Renal pelvis (tissue), 4 donors: ENCODE results near the gene TGFB1. TPM values are rescaled to one million over a fixed set of nuclear protein-coding genes. Genes with fewer than 3 reads are reported as not detected.
"Not testable (repeated sequence)": the region's sequence is repeated elsewhere in the genome, so short reads cannot be mapped to it uniquely, and the experiment has no call there.

Experiments
- DNase-seq: peaks from one replicate; pipeline ENCODE4 v3.0.0-alpha.2; 2013
- polyA plus RNA-seq, 3 donors: library from polyadenylated mRNA; unstranded; fragments of 120-200 nt; gene quantifications; one replicate each; pipeline ENCODE4 v1.2.1, GENCODE V29; 2013; ENCODE audit not compliant: insufficient read length in 3 of 3

The TGFB1 gene
- polyA plus RNA-seq, 3 donors: 28.9 to 33.1 (median 29.3) TPM

DNA sequence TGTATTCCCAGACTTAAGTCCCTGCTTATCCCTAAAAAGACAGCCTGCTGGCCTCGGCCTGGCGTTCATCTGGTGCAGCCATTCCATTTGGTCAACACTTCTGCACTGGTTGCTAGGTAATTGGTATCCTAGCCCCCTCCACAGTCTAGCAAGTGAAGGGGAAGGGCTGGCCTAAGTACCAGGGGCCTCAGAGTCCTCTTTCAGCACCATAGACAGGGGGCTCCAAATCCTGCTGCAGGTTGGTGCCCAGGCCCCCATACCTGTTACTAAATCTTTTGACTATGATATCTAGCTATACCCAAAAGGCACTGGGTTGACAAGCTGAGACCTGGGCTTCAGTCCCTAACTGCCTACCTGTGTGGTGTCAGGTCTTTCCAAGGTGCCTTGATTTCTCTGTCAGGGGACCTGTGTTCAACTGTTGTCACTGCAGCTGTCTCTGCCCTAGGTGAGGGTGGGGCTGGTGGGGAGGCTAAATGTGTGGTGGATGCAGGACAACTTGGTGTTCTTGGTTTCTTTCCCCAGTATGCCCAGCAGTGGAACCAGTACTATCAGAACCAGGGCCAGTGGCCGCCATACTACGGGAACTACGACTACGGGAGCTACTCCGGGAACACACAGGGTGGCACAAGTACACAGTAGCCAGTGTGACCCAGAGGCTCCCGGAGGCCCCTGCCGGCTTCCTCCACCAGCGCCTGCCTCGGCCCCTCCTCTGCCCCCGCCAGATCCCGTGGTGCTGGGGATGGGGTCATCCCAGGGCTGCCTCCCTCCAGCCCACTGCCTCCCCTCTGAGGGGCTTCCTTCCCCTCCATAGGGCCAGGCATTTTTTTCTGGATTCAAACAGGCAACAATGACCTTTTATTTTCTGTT, 47.6 kb downstream of the TGFB1 start:
- no peak for DNase-seq

DNA sequence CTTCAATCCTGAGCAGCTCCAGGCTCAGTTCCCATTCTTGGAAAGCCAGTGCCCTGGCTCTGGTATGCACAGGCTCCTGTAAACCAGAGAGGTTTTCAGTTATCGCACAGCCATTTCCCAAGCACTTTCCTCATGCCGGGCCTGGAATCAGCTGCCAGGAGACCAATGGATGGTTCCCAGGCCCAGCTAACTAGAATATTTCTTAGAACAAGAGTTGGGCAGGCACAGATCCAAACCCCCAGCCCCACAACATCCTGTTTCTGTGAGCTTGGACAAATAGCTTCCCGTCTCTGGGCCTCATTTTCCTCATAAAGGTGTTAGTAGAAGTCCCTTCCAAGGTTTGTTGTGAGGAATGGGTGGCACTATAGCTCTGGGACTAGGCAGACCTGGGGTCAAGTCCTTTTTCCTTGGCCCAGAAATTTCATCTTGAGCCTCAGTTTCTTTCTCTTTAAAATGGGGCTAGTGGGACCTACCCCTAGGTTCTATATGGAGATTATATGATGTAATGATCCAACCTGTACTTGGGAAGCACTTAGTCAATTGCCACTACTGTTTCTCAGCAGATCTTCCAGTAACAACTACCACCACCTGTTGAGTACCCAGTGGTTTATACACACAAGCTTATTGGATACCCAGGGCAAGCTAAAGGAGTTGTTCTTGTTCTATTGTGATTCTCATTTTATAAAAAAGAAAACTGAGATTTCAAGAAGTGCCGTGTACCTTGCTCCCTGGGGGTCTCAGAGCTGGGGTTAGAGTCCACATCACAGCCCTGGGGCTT, 48.8 kb downstream of the TGFB1 start:
- no peak for DNase-seq

DNA sequence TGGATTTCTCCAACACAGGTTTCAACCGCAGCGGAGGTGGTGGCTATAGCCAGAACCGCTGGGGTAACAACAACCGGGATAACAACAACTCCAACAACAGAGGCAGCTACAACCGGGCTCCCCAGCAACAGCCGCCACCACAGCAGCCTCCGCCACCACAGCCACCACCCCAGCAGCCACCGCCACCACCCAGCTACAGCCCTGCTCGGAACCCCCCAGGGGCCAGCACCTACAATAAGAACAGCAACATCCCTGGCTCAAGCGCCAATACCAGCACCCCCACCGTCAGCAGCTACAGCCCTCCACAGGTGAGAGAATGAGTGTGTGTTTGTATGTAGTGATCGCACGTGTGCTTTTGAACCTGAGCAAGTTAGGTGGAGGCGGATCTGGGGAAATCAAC, 49.8 kb downstream of the TGFB1 start:
- DNase-seq: no peak

DNA sequence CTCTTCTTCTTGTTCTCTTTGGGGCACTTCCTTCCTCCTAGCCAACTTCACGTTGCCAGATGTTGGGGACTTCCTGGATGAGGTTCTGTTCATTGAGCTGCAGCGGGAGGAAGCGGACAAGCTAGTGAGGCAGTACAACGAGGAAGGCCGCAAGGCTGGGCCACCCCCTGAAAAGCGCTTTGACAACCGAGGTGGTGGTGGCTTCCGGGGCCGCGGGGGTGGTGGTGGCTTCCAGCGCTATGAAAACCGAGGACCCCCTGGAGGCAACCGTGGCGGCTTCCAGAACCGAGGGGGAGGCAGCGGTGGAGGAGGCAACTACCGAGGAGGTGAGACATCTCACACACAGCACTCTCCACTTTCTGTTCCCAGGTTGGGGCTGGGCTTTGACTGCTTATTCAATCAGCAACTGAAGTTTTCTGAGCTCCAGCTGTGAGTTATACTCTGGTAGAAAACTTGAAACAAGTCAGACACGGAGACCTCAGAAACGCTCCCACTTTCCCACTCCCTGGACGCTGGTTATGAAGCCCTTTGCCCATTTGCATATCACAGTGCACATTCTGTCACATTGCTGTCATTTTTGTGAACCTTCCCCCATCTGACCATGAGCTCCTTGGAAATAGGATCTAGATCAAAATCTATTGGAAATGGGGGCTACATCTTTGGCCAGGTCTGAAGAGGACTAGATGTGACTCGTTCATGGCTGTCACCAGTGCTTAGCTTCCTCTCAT, 50.9 kb downstream of the TGFB1 start:
- DNase-seq: no peak

DNA sequence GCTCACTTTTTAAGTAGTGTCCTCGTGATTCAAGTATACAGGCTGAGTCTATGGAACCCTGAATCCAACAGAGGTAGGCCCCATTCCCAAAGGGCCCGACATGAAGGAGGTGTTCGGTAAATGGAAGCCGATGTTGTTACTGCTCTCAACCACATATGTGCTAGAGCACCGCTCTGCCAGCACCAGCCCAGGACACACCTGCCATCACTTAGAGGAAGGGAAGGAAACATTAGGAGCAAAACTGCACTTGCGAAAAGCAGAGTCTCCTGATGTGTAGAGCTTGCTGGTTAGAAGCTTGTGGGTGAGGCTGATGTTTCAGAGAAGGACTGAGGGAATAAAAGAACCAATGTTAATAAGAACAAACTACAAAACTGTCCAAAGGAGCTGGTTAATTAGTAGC, 53.2 kb downstream of the TGFB1 start:
- DNase-seq: no peak

DNA sequence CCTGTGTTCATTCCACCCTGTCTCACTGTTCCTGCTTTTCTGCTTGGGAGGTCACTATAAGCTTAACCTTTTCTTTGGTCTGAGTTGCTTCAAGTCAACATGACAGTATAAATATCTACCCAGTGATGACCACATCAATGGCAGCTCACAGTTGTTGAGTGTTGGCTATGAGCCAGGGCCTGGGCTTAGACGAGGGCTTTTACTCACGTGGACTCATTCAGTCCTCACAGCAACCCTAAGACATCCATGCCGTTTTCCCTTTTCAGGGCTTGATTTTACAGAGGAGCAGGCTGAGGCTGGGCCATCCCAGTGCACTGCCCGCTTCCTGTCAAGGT, 54.0 kb downstream of the TGFB1 start:
- DNase-seq: no peak

DNA sequence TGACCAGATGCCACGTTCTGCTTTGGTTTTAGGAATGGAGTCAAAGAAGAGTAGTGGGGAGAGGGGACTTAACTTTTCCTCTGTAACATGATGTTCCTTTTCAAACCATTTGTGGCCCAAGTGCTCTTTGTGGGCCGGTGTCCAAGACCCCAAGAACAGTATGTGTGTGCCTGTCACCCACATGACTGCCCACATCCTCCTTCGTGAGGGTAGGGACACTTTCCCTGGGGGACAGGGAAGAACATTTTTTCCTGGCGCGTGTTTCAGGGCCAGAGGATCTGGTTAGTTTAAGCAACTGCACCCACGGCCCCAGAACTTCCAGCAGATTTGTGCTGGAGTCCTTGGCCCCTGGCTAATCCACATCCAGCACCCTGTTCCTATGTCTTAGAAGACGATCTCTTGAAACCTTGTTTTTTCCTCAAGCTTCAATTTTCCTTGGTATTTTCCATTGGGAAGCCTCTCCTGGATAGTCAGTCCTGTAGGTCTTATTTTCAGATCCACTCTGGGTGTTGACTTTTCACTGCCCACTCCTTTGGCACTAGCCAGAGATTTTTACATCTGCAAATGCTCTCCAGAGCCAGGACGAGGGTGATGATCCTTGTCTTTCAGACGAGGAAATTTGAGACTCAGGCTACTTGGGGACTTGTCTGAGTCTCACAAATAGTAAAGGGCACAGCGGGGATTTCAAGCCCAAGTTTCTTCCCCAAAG, 54.5 kb downstream of the TGFB1 start:
- DNase-seq: no peak

DNA sequence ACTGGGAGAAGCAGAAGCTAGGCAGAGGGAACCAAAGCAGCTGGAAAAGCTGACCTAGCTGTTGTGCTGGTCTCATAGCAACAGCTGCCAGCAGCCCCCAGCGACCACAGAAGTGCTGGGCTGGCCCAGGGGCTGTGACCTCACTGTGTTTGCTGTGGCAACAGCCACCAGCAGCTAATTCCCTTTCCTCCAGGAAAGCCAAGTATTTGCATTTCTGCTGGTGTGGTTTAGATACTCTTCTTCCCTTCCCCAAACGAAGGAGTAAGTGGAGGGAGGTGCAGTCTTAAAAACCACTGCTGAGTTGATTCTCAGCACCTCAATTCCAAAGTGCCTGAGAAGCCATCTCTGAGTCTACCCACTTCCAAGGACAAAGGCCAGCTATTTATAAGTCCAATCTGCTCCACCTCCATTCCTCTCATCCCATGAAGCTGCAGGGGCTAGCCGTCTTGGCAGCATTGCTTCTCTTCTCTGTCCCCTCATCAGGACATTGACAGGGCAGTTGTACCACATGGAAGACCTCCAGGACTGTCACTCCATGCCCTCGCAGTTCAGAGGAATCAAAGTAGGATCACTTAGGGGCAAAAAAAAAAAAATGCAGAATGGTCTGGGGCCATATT, 55.3 kb downstream of the TGFB1 start:
- no peak for DNase-seq

DNA sequence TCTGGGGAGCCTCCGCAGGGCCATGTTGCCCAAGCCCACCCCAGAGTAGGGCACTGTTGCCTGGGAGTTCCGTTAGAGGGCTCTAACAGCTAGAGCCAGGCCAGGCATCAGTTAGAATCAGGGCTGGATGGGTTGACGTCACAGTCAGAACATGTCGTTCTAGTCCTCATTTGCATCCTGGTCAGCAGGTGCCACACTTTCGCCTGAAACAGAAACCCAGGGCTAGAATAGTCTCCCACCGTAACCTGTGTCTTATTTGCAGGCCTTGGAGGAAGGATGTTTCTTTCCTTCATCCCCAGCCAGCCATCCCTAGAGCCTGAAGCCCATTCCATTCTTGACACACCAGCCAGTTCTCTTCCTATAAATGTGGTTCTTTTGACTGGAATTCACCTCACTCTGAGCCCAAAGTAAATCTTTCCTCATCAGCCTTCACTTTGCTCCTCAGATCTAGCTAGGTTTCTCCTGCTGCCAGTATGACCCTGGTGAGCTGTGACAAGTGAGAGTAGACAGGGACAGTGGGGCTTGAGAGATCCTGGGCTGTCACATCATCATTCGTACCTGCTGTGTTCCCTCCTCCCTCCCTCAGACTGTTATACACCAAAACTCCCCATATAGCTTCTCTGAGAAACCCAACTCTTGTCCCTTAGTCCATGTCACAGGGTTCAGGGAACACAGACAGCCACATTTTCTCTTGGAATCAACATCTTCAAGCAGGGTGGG, 55.9 kb downstream of the TGFB1 start:
- DNase-seq: no peak

DNA sequence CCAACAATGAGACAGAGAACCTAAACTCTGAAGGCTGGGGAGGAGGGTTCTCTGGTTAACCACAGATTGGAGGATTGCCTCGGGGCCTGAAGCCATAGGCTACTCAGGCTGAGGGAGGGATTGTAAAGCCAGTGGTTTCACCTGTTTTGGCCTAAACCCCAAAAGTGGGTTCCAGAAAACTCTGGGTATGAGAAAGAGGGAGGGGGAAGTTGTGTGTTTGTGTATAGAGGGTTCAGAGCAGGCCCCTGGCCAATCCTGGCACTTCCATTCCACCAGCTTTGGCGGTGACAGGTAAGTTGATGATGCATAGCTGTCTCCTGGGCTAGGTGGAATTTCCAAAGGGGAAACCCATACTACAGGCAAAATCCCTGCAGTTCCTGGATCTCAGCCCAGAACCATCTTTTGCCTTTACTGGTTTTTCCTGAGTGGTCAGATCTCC, 57.3 kb downstream of the TGFB1 start:
- DNase-seq: no peak

DNA sequence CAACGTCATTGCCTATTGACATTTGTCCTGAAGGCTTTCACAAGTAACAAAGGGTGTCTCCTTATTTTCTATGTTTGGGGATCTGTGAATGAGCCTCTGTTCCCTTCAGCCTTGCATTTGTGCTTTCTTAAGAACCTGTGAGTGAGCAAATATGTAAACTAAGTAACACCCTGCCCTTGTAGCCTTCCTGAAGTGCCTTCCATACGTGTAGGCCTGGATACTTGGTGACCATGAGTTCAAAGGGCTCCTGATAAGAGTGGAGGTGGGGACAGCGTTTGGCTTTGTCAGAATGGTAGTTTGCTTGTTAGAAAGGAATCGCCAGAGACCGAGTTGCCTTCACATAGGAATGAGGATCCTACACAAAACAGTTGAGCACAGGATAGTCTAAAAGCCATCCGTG, 58.2 kb downstream of the TGFB1 start:
- no peak for DNase-seq

DNA sequence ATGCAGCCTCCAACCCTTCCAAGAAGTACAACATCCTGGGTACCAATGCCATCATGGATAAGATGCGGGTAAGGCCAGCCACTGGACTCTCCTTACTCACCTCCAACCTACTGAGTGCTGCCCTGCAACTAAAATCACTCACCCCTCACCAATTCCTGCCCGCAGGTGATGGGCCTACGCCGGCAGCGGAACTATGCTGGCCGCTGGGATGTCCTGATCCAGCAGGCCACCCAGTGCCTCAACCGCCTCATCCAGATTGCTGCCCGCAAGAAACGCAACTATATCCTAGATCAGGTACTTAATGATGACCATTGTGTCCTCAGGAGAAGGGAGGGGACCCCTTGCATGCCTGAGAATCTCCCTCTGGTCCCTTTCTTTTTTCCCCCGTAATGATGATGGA, 59.3 kb downstream of the TGFB1 start:
- DNase-seq: no peak

DNA sequence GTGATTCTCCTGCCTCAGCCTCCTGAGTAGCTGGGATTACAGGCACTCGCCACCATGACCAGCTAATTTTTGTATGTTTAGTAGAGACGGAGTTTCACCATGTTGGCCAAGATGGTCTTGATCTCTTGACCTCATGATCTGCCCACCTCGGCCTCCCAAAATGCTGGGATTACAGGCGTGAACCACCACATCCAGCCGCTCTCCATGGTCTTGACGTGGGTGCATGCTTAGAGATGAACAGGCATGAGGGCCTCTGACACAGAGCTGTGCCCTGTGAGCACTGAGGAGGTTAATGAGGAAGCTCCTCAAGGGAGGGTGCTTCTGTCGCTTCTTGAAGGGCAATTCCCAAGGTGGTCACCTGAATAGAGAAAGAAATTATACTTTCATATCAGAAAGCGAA, 63.9 kb downstream of the TGFB1 start:
- DNase-seq: not testable (repeated sequence)

DNA sequence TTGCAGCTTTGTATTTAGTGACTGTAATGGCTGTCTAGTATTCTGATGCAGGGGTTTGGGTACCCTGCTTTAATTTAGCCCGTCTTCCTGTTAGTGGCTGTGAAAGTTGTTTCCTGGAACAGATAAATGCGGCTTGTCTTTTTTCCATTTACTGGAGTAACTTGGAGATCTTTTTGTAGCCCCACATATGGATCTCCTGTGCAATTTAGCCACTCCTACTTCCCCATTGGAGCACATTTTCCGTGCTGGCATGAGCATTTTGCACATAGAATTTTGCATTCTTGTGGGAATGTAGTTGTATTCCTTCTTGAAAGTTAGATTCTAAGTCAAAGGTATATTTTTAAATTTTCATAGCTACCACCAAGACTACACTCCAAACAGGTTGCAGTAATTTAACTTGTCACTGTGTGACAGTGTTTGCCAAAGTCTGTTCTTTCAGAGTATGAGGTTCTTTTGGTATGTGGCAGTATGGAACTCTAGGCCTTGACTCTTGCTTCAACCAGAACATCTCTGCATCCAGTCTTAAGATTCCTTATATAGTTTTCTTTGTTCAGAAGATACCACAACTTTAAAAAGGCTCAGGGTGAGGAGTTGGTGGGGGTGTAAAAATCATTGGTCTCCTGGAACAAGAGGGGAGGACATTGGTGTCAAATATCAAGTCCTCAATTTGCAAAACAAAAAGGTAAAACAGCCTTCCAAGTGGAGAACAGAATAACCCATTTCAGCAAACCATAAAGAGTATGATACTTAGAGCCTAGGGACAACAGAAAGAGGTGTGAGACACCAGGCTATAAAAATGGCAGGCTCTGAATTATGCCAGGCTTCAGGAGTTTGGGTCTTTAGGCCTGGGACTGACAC, 64.8 kb downstream of the TGFB1 start:
- DNase-seq: no peak

Other genes with a start within 250 kb of the TGFB1 start
- under 1 TPM in 1 of 3 donors, not detected in 2; 0.23 TPM for gene CYP2F1, start 239.5 kb downstream of the TGFB1 start, polyA plus RNA-seq
- under 1 TPM; 0.36 to 0.62 (median 0.44) TPM for gene CYP2S1, start 160.7 kb downstream of the TGFB1 start, polyA plus RNA-seq
- gene AXL, start 134.7 kb downstream of the TGFB1 start, polyA plus RNA-seq: 10 to 100 TPM; 30.4 to 39.5 (median 30.7) TPM
- 100 to 1,000 TPM; 208 to 212 (median 210) TPM for gene HNRNPUL1, start 89.5 kb downstream of the TGFB1 start, polyA plus RNA-seq
- gene CCDC97, start 43.8 kb downstream of the TGFB1 start, polyA plus RNA-seq: 10 to 100 TPM; 35.4 to 40.4 (median 35.6) TPM
- 10 to 100 TPM in 2 of 3 donors, 1 to 10 TPM in 1; 9.5 to 10.3 (median 10.3) TPM for gene B9D2, start 10.2 kb upstream of the TGFB1 start, polyA plus RNA-seq
- gene TMEM91, start 22.6 kb upstream of the TGFB1 start, polyA plus RNA-seq: 10 to 100 TPM; 13.8 to 32.3 (median 25.3) TPM
- gene EXOSC5, start 43.4 kb upstream of the TGFB1 start, polyA plus RNA-seq: 10 to 100 TPM; 18.0 to 21.0 (median 20.0) TPM
- gene BCKDHA, start 43.9 kb upstream of the TGFB1 start, polyA plus RNA-seq: 10 to 100 TPM; 50.1 to 59.1 (median 53.3) TPM
- gene B3GNT8, start 73.5 kb upstream of the TGFB1 start, polyA plus RNA-seq: 1 to 10 TPM; 3.7 to 5.1 (median 4.9) TPM
- gene DMAC2, start 86.0 kb upstream of the TGFB1 start, polyA plus RNA-seq: 10 to 100 TPM; 55.8 to 75.8 (median 64.4) TPM
- 1 to 10 TPM; 4.3 to 7.5 (median 6.0) TPM for gene ERICH4, start 89.2 kb upstream of the TGFB1 start, polyA plus RNA-seq
- gene CEACAM21, start 222.2 kb upstream of the TGFB1 start, polyA plus RNA-seq: 1 to 10 TPM; 1.5 to 2.4 (median 1.9) TPM